ENCODE data around the gene NEU2.
A peak's percentile ranks its signal among the peaks of the same experiment; 100 is the strongest.
"Not testable (repeated sequence)": the region's sequence is repeated elsewhere in the genome, so short reads cannot be mapped to it uniquely, and the experiment has no call there.

NEU2 gene

GRCh38 chr2:233010569-233011267, 21.8 kb upstream of the NEU2 start:
- DNase-seq (ENCODE audit: low spot score) = no peak

DNA sequence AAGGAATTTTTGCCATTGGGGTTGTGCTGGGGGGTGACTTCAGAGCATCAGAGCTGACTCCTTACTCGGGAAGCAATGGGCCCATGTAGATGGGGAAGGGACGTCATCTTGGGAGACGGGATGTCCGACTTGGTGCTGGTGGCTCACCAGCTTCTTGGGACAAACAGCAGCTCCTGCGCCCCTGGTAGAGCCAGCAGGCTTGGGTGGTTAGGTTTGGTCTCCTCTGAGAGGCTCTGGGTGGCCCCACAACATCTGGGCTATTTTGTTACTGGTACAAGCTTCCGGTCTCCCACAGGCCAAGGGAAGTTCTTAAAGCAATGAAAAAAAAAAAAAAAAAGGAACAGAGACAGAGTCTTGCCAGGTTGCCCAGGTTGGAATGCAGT, 21.2 kb upstream of the NEU2 start:
- no peak for DNase-seq (ENCODE audit: low spot score)

DNA sequence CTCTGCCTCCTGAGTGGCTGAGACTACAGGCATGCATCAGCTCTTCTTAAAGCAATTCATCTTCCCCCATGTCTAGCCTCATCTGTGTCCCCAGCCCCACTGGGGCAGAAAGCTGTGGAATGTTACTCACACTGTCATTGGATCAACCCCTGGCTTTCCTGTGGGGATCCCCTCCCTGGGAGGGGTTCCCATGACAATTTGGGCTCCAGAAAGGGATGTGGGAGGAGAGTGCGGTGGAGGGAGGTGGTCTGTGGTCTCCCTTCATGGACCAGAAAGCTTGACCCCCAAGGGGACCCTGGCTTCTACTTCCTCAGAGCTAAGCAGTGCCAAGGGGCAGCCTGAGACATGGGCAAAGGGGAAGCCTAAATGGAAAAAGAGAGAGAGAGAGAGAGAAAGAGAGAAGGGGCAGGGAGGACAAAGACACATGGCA, 20.8 kb upstream of the NEU2 start:
- DNase-seq (ENCODE audit: low spot score) = no peak

- peak; percentile 44 for DNase-seq (ENCODE audit: low spot score)
These were observed 20.0 kb upstream of the NEU2 start for GRCh38 chr2:233012301-233012971.

GRCh38 chr2:233013027-233013461, 19.4 kb upstream of the NEU2 start, which contains the start of gene NGEF:
Gene NGEF, minus strand, starts transcription at chr2:233013256. Its CDS starts 38,366 bp downstream, at chr2:232974890.
- DNase-seq (ENCODE audit: low spot score) = no peak

DNA sequence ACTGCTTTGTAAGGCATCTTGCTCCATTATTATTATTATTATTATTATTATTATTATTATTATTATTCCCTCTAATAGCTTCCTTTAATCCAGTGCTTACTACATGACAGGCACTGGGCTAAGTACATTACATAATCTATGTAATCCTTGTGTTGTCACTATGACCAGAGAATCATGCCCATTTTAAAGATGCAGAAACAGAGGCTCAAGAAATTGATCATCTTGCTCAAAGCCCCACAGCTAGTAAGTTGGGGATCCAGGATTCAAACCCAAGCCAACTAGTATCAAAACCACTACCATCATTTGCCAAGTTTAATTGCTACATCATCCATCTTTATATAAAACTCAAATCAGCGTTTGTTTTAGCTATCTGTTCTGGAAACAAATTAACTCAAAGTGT, 18.8 kb upstream of the NEU2 start:
- DNase-seq (ENCODE audit: low spot score) = no peak

DNA sequence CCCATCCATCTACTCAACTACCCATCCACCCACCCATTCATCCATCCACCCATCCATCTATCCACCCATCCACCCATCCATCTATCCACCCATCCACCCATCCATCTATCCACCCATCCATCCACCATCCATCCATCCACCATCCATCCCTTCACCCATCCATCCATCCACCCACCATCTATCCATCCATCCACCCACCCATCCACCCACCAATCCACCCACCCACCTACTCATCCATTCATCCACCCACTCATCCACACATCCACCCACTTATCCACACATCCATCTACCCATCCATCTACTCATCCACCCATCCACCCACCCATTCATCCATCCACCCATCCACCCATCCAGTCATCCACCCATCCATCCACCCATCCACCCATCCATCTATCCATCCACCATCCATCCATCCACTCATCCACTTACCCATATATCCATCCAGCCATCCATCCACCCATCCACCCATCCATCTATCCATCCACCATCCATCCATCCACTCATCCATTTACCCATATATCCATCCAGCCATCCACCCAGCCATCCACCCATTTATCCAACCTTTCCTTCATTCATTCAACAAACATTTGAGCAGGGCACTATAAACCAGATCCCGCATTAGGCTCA, 17.3 kb upstream of the NEU2 start:
- no peak for DNase-seq (ENCODE audit: low spot score)

GRCh38 chr2:233017947-233018346, 14.5 kb upstream of the NEU2 start:
- DNase-seq (ENCODE audit: low spot score) = no peak

DNA sequence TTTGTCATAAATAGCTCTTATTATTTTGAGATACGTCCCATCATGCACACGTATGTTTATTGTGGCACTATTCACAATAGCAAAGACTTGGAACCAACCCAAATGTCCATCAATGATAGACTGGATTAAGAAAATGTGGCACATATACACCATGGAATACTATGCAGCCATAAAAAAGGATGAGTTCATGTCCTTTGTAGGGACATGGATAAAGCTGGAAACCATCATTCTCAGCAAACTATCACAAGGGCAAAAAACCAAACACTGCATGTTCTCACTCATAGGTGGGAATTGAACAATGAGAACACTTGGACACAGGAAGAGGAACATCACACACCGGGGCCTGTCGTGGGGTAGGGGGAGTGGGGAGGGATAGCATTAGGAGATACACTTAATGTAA, 12.9 kb upstream of the NEU2 start:
- not testable (repeated sequence) for DNase-seq (ENCODE audit: low spot score)

- no peak for DNase-seq (ENCODE audit: low spot score)
These were observed 12.0 kb upstream of the NEU2 start for GRCh38 chr2:233020454-233020853.

DNA sequence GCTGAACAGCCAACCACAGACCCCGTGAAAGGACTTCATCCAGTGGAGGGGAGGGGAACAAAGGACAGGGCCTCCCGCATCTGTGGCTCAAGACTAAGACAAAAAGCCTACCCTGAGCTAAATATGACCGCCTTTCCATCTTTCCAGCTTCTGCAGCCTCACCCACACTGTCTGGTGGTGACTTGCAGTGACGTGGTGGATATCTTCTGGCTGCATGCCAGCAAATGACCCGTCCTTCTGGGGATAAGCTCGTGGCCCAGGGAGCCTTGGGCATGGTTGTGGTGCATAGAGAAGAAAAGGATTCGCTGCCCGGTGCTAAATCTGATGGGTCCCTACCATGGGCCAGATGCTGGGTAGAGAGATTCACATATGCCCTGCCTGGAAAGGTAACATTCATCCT, 10.7 kb upstream of the NEU2 start:
- peak; percentile 24 for DNase-seq (ENCODE audit: low spot score)

DNA sequence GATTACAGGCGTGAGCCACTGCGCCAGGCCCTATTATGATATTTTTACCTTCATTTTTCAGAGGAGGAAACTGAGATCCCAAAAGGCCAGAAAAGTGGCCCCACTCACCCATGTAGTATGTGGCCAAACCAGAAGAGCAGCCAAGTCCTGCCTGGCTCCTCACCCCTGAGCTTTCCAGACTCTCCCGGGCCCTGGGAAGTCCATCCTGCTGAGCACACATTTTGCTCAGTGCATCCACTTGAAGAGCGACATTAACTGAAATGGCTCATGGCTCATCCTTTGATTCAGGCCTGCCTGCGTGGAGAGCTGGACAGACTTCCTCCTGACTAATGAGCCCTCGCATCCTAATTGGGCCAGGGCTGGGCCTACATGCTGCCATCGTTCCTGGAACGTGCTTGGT, 9.9 kb upstream of the NEU2 start:
- DNase-seq (ENCODE audit: low spot score) = no peak

DNA sequence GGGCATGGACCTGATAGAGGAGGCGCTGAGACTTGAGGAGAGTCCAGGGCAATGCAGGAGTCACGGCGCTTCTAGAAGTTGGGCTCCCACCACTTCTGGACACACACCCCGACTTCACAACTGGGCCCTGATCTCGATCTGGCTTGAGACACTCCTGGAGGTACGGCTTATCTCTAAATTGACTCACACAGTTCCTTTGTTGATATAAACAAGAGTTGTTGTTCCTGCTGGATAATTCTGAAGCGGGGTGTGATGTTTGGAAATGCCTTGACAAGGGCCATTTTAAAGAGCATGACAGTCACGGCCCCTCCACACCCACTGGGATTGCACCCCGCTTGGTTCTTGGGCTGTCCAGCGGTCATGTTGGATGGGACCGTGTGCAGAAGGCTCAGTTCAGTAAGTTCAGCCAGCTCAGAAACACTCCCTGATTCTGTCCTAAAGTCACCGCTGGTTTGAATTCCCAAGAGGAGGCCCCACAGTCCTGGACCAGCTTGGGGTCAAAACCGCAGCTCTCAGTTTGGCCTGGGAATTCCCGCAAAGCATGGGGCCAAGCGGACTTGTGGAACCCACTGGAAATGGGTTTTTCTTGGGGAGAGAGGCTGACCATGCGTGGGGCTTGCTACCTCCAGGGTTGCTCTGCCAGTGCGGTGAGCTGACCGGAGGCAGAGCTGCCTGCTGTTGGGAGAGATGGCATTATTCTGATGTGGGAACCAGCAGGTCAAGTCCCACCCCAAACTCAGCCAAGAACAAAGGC, 9.3 kb upstream of the NEU2 start:
- DNase-seq (ENCODE audit: low spot score) = no peak

DNA sequence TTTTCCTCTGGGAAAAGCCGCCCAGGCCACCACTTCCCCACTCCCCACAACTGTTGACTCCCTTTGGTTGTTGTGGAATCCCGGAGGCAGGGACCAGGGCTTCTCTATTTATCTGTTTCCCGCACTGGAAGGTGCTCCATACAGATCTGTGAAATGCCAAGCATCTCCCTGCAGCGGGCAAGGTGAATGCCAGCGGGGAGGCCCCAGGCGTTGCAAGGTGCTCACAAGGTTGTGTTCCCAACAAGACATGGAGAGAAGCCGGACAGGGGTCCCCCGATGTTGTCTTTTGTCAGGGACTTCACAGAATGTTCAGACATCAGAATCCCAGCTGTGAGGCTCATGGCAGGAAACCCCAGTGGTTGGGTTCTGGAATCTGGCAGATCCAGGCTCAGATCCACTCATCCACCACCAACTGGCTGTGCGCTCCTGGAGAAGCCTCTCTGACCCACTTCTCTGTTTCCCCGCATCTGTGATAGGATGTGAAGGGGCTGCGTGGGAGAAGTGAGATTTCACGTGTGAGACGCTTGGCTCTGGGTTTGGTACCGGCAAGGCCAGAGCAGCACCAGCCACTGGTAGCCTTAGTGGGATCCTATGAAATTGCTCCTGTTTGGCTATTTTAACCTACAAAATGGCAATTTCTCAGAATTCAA, 8.6 kb upstream of the NEU2 start:
- no peak for DNase-seq (ENCODE audit: low spot score)

GRCh38 chr2:233025706-233026105, 6.8 kb upstream of the NEU2 start:
- no peak for DNase-seq (ENCODE audit: low spot score)

DNA sequence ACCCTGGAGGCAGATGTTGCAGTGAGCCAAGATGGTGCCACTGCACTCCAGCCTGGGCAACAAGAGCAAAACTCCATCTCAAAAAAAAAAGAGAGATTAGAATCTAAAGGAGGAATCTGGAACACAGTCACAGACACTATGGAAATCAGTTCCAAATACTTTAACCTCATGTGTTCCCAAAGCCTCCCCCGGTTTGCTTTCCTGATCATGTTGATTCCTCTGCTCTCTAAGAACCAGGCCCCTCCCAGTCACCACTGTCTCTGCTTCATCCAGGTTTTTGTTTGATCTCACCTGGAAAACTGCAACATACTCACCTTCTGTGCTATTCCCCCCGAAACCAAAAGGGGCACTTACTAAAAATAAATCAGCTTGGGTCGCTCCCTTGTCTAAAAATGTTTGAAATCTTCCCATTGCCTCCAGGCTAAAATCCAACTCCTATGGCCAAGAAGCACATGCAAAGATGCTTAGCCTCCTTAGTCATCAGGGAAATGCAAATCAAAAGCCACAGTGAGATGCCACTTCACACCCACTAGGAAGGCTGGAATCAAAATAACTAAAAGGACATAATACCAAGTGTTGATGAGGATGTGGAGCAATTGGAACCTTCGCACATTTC, 6.2 kb upstream of the NEU2 start:
- no peak for DNase-seq (ENCODE audit: low spot score)

DNA sequence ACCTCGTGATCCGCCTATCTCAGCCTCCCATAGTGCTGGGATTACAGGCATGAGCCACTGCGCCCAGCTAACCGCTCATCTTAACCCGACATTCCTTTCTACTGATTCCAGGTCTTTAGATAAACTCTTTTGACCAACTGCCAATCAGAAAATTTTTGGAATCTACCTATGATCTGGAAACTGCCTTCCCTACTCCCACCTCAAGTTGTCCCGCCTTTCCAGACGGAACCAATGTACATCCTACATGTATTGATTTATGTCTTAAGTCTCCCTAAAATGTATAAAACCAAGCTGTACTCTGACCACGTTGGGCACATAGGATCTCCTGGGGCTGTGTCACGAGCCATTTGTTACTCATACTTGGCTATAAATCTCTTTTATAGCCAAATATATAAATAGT, 3.2 kb upstream of the NEU2 start:
- no peak for DNase-seq (ENCODE audit: low spot score)

GRCh38 chr2:233031556-233032500, 644 bp upstream of the NEU2 start:
- no peak for DNase-seq (ENCODE audit: low spot score)

DNA sequence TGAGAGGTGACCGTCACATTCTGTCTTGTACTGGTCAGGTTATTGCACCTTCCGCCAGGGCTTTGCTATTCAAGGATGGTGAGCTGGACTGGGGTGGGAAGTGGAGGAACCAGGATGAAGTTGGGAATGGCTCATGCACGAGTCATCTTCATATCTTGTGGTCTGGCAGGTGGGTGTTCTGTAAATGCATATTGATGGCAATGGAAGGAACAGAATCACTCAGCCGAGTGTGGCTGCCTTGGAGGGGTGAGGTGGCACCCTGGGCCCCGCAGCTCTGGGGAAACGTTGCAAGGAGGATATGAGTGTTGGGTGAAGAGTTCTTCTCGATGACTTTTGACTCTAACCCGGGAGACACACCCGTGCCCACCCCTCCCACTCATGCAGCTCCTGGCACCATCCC, 1.2 kb downstream of the NEU2 start:
- no peak for DNase-seq (ENCODE audit: low spot score)

GRCh38 chr2:233034091-233034882, 1.8 kb downstream of the NEU2 start:
- no peak for DNase-seq (ENCODE audit: low spot score)

All from kidney capillary endothelial cell (primary cell).